PC-3 (cell line): ENCODE data around the gene SHOC1. TPM values are rescaled to one million over a fixed set of nuclear protein-coding genes. Genes with fewer than 3 reads are reported as not detected.

Source experiments
- ATAC-seq: fragments of 200-7000 bp; cut with Tn5 transposase; 2 replicates; pipeline ENCODE4 v1.9.1; 2020; ENCODE audit warnings: mild to moderate bottlenecking, moderate library complexity
- BruUV-seq: library from RNA; stranded (reverse); fragments of 400-500 nt; replicated peaks from 2 replicates; lab custom pipeline; 2021; lab: Mats Ljungman, UMichigan
- CTCF ChIA-PET: fragments of 300-600 bp; sonication (Branson Sonifier 250); formaldehyde crosslinking; loops from one replicate; lab custom pipeline; 2022; ENCODE audit warnings: antibody characterized with exemption; lab: Charles Lee
- POLR2A ChIA-PET: fragments of 300-600 bp; sonication (Branson Sonifier 250); formaldehyde crosslinking; loops from one replicate; lab custom pipeline; 2022; ENCODE audit warnings: antibody characterized with exemption; ENCODE audit not compliant: unreplicated experiment; lab: Charles Lee
- DNase-seq: peaks from one replicate; pipeline ENCODE4 v3.0.0-alpha.2; 2015
- H2AFZ ChIP-seq: fragments of 300-600 bp; sonication (generic); 2 replicates; pipeline ENCODE4 v1.6.0; 2016; ENCODE audit warnings: antibody characterized with exemption, low read length
- H3F3A ChIP-seq: fragments of 300-600 bp; sonication (generic); one replicate; pipeline ENCODE4 v1.6.0; 2017; ENCODE audit warnings: antibody characterized with exemption, low read length, control low read depth, mild to moderate bottlenecking; ENCODE audit not compliant: unreplicated experiment
- H3K27ac ChIP-seq: fragments of 300-600 bp; sonication (generic); 2 replicates; pipeline ENCODE4 v1.5.1; 2016; ENCODE audit warnings: mild to moderate bottlenecking, low read length
- H3K27me3 ChIP-seq: fragments of 300-600 bp; sonication (generic); 2 replicates; pipeline ENCODE4 v1.6.1; 2016; ENCODE audit warnings: low read length, mixed read lengths
- H3K36me3 ChIP-seq: fragments of 300-600 bp; sonication (generic); 2 replicates; pipeline ENCODE4 v1.6.1; 2016; ENCODE audit warnings: low read depth, mixed run types, low read length, mixed read lengths
- H3K4me1 ChIP-seq: fragments of 300-600 bp; sonication (generic); 2 replicates; pipeline ENCODE4 v1.5.1; 2016; ENCODE audit warnings: low read length; ENCODE audit not compliant: insufficient read depth
- H3K4me2 ChIP-seq: fragments of 300-600 bp; sonication (generic); 2 replicates; pipeline ENCODE4 v1.6.0; 2016; ENCODE audit warnings: low read length
- H3K4me3 ChIP-seq: fragments of 300-600 bp; sonication (generic); 2 replicates; pipeline ENCODE4 v1.5.1; 2016; ENCODE audit warnings: mild to moderate bottlenecking, low read length, mixed read lengths
- H3K79me2 ChIP-seq: fragments of 300-600 bp; sonication (generic); 2 replicates; pipeline ENCODE4 v1.6.1; 2017; ENCODE audit warnings: low read length, mixed read lengths
- H3K9ac ChIP-seq: fragments of 300-600 bp; sonication (generic); 2 replicates; pipeline ENCODE4 v1.6.0; 2016; ENCODE audit warnings: mild to moderate bottlenecking, low read length
- H3K9me2 ChIP-seq: fragments of 300-600 bp; sonication (generic); replicated peaks from 2 replicates; pipeline ENCODE4 v1.6.1; 2016; ENCODE audit warnings: mixed run types, low read length, mixed read lengths
- H3K9me3 ChIP-seq: fragments of 300-600 bp; sonication (generic); 2 replicates; pipeline ENCODE4 v1.6.1; 2016; ENCODE audit warnings: low read length, mixed read lengths
- H4K20me1 ChIP-seq: fragments of 300-600 bp; sonication (generic); 2 replicates; pipeline ENCODE4 v1.6.1; 2016; ENCODE audit warnings: low read length, mixed read lengths
- EZH2 ChIP-seq: fragments of 300-600 bp; sonication (generic); IDR thresholded peaks from one replicate; pipeline ENCODE4 v1.6.1; 2017; ENCODE audit warnings: antibody characterized with exemption, mild to moderate bottlenecking, low read length; ENCODE audit not compliant: unreplicated experiment
- EZH2phosphoT487 ChIP-seq: fragments of 300-600 bp; sonication (generic); IDR thresholded peaks from 2 replicates; pipeline ENCODE4 v1.6.1; 2018; ENCODE audit warnings: mild to moderate bottlenecking, antibody characterized with exemption, low read length, borderline replicate concordance
- intact Hi-C: fragments of 100-400 bp; cut with micrococcal nuclease; formaldehyde crosslinking; loops from 2 replicates; pipeline ENCODE4 v1.9.0; 2023
- total RNA-seq: library from RNA; depleted of rRNA; stranded (reverse); fragments of >200 nt; gene quantifications from 2 replicates; pipeline ENCODE4 v1.2.3, GENCODE V29; 2014
- TF ChIP-seq, protein P1 (sequence below): fragments of 300-600 bp; sonication (generic); conservative IDR thresholded peaks from 2 replicates; pipeline ENCODE4 v1.5.1; 2017; ENCODE audit warnings: antibody characterized with exemption, low read depth, mild to moderate bottlenecking, low read length

SHOC1 gene
- total RNA-seq, 1 experiment from 2014 or later = 0.18 TPM

DNA sequence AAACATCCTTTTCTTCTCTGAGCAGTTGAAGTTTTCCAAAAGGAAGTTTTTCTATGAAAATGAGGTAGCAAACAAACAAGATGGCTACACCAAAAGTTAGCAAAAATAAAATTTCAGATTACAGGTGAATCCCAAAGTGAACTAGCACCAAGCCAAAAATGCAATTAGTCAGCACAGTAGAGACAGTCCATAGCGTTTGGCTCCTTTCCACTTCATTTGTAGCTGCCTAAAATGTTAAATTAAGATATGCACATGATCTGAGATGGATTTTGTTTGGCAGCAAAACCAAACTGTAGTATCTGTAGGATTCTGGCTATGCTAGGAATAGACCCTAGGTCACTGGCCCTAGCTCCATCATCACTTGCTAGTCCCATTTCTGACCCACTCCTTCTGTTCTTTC is 45.7 kb upstream of the SHOC1 start:
- Histone ChIP-seq H3K9me2 (no peaks in the 10 kb centered on the region), H3K4me2 (no peak overlapping the region), H2AFZ (no peak overlapping the region), H3K9me3 (no peaks in the 10 kb centered on the region), H3K79me2 (no peaks in the 10 kb centered on the region), H3K27ac (no peak overlapping the region), H3K4me1 (peaks cover 22% of the 10 kb centered on the region), H4K20me1 (no peaks in the 10 kb centered on the region), H3K27me3 (no peaks in the 10 kb centered on the region), H3F3A (no peaks in the 10 kb centered on the region), H3K4me3 (no peak overlapping the region), H3K9ac (no peak overlapping the region), H3K36me3 (no peaks in the 10 kb centered on the region)
- no peak for ATAC-seq
- ChIA-PET POLR2A (no interaction called here), CTCF (no interaction called here)
- DNase-seq = no peak
- no peak for TF ChIP-seq EZH2phosphoT487
- TF ChIP-seq, protein P1, sequence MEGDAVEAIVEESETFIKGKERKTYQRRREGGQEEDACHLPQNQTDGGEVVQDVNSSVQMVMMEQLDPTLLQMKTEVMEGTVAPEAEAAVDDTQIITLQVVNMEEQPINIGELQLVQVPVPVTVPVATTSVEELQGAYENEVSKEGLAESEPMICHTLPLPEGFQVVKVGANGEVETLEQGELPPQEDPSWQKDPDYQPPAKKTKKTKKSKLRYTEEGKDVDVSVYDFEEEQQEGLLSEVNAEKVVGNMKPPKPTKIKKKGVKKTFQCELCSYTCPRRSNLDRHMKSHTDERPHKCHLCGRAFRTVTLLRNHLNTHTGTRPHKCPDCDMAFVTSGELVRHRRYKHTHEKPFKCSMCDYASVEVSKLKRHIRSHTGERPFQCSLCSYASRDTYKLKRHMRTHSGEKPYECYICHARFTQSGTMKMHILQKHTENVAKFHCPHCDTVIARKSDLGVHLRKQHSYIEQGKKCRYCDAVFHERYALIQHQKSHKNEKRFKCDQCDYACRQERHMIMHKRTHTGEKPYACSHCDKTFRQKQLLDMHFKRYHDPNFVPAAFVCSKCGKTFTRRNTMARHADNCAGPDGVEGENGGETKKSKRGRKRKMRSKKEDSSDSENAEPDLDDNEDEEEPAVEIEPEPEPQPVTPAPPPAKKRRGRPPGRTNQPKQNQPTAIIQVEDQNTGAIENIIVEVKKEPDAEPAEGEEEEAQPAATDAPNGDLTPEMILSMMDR = no peak
- TF ChIP-seq EZH2 = no peak
- no TSS peak for BruUV-seq
- intact Hi-C loops = no loop called here

- Histone ChIP-seq H3K4me2 (no peak overlapping the region), H3K36me3 (no peaks in the 10 kb centered on the region), H3K9me2 (0 out of 2 replicates have a peak, but pooled peaks cover under 1% of the 10 kb centered on the region), H3K27ac (no peak overlapping the region), H3K9ac (no peak overlapping the region), H3K4me1 (peaks cover 22% of the 10 kb centered on the region), H3K9me3 (no peaks in the 10 kb centered on the region), H3K79me2 (no peaks in the 10 kb centered on the region), H4K20me1 (no peaks in the 10 kb centered on the region), H3F3A (no peaks in the 10 kb centered on the region), H3K4me3 (no peak overlapping the region), H3K27me3 (no peaks in the 10 kb centered on the region), H2AFZ (no peak overlapping the region)
- CTCF ChIA-PET = no interaction called here
- no peak for ATAC-seq
- TF ChIP-seq EZH2phosphoT487 = no peak
- TF ChIP-seq EZH2 = no peak
- TF ChIP-seq, protein P1 = no peak
- BruUV-seq = no TSS peak
- DNase-seq = peak; percentile 29
- intact Hi-C loops = no loop called here
- POLR2A ChIA-PET = no interaction called here
These were observed 45.2 kb upstream of the SHOC1 start for GRCh38 chr9:111839987-111840386.

GRCh38 chr9:111839387-111839786 is 44.6 kb upstream of the SHOC1 start:
- Histone ChIP-seq H3K9me3 (no peaks in the 10 kb centered on the region), H4K20me1 (no peaks in the 10 kb centered on the region), H3K9ac (no peak overlapping the region), H3K27ac (no peak overlapping the region), H3K36me3 (no peaks in the 10 kb centered on the region), H3K4me3 (no peak overlapping the region), H2AFZ (no peak overlapping the region), H3K27me3 (no peaks in the 10 kb centered on the region), H3K4me1 (peaks cover 19% of the 10 kb centered on the region), H3K79me2 (no peaks in the 10 kb centered on the region), H3K4me2 (no peak overlapping the region), H3K9me2 (0 out of 2 replicates have a peak, but pooled peaks cover 3% of the 10 kb centered on the region), H3F3A (no peaks in the 10 kb centered on the region)
- CTCF ChIA-PET = no interaction called here
- peak; percentile 27 for DNase-seq
- no peak for ATAC-seq
- TF ChIP-seq EZH2phosphoT487 (no peak), EZH2 (no peak)
- TF ChIP-seq, protein P1 = no peak
- intact Hi-C loops = no loop called here
- no TSS peak for BruUV-seq
- POLR2A ChIA-PET = no interaction called here
